BE2C (cell line): ENCODE results near the gene C1QTNF1.

Experiments used
- DNase-seq: peaks from one replicate; pipeline ENCODE4 v3.0.0-alpha.2; 2020
- H3K27me3 ChIP-seq: fragments of 250-450 bp; sonication (Bioruptor Pico); 2 replicates; pipeline ENCODE4 v1.5.1; 2020; ENCODE audit warnings: mild to moderate bottlenecking
- H3K36me3 ChIP-seq: fragments of 250-450 bp; sonication (Bioruptor Pico); 2 replicates; pipeline ENCODE4 v1.5.1; 2020; ENCODE audit warnings: mild to moderate bottlenecking
- H3K4me1 ChIP-seq: fragments of 250-450 bp; sonication (Bioruptor Pico); 2 replicates; pipeline ENCODE4 v1.5.1; 2020
- H3K4me3 ChIP-seq: 2 replicates; pipeline ENCODE4 v1.5.1; 2011; ENCODE audit warnings: low read depth, low read length
- H3K9me3 ChIP-seq: fragments of 250-450 bp; sonication (Bioruptor Pico); 2 replicates; pipeline ENCODE4 v1.5.1; 2020
- CTCF ChIP-seq: IDR thresholded peaks from 2 replicates; pipeline ENCODE4 v1.5.1; 2012; ENCODE audit warnings: mild to moderate bottlenecking, low read depth, low read length

Gene C1QTNF1

GRCh38 chr17:79064026-79064425 is 40.1 kb downstream of the C1QTNF1 start:
- Histone ChIP-seq H3K4me3 (no peak overlapping the region), H3K9me3 (no peaks in the 10 kb centered on the region), H3K27me3 (no peaks in the 10 kb centered on the region), H3K36me3 (no peaks in the 10 kb centered on the region), H3K4me1 (no peaks in the 10 kb centered on the region)
- no peak for TF ChIP-seq CTCF
- DNase-seq: no peak

GRCh38 chr17:79065105-79065670 is 41.2 kb downstream of the C1QTNF1 start:
- Histone ChIP-seq H3K36me3 (no peaks in the 10 kb centered on the region), H3K27me3 (no peaks in the 10 kb centered on the region), H3K4me3 (no peak overlapping the region), H3K4me1 (no peaks in the 10 kb centered on the region), H3K9me3 (no peaks in the 10 kb centered on the region)
- peak; percentile 67 for DNase-seq
- peak; percentile 81 for TF ChIP-seq CTCF

- TF ChIP-seq CTCF: no peak
- Histone ChIP-seq H3K4me3 (no peak overlapping the region), H3K4me1 (no peaks in the 10 kb centered on the region), H3K27me3 (no peaks in the 10 kb centered on the region), H3K9me3 (no peaks in the 10 kb centered on the region), H3K36me3 (no peaks in the 10 kb centered on the region)
- DNase-seq: no peak
These were observed 43.0 kb downstream of the C1QTNF1 start for GRCh38 chr17:79066963-79067362.

- no peak for DNase-seq
- Histone ChIP-seq H3K36me3 (no peaks in the 10 kb centered on the region), H3K4me1 (peaks cover 3% of the 10 kb centered on the region; the same call in 1 of the 2 replicates), H3K27me3 (no peaks in the 10 kb centered on the region), H3K4me3 (no peak overlapping the region), H3K9me3 (no peaks in the 10 kb centered on the region)
- TF ChIP-seq CTCF: no peak
These were observed 46.4 kb downstream of the C1QTNF1 start for GRCh38 chr17:79070266-79070880.

GRCh38 chr17:79071161-79071740 is 47.3 kb downstream of the C1QTNF1 start:
- Histone ChIP-seq H3K4me3 (no peak overlapping the region), H3K27me3 (no peaks in the 10 kb centered on the region), H3K9me3 (no peaks in the 10 kb centered on the region), H3K4me1 (peaks cover 3% of the 10 kb centered on the region; the same call in 1 of the 2 replicates), H3K36me3 (no peaks in the 10 kb centered on the region)
- DNase-seq: no peak
- TF ChIP-seq CTCF: no peak

- Histone ChIP-seq H3K4me1 (peaks cover 3% of the 10 kb centered on the region; the same call in 1 of the 2 replicates), H3K36me3 (no peaks in the 10 kb centered on the region), H3K27me3 (no peaks in the 10 kb centered on the region), H3K4me3 (no peak overlapping the region), H3K9me3 (no peaks in the 10 kb centered on the region)
- DNase-seq: no peak
- no peak for TF ChIP-seq CTCF
These were observed 48.6 kb downstream of the C1QTNF1 start for GRCh38 chr17:79072544-79072943.
